GM12874 (cell line): ENCODE results near the gene WDR37.

Source experiments
- CTCF ChIP-seq: IDR thresholded peaks from 2 replicates; pipeline ENCODE4 v1.5.1; 2011; ENCODE audit warnings: low read depth, mild to moderate bottlenecking, control low read depth, low read length, moderate library complexity; ENCODE audit not compliant: insufficient read depth

WDR37 gene

GRCh38 chr10:1056326-1057105 lies at the start of gene WDR37:
TSS of gene WDR37 (plus strand) at chr10:1056385. CDS start at chr10:1072156, 15,771 bp downstream.
- TF ChIP-seq CTCF: no peak

GRCh38 chr10:1006573-1006972 lies 49.6 kb upstream of the WDR37 start:
- TF ChIP-seq CTCF: no peak

- no peak for TF ChIP-seq CTCF
Measured at GRCh38 chr10:1007583-1007982, 48.6 kb upstream of the WDR37 start.

GRCh38 chr10:1009071-1009494 lies 47.1 kb upstream of the WDR37 start:
- TF ChIP-seq CTCF: no peak

GRCh38 chr10:1010703-1011102 lies 45.5 kb upstream of the WDR37 start:
- TF ChIP-seq CTCF: no peak

- TF ChIP-seq CTCF: no peak
Measured at GRCh38 chr10:1011696-1012095, 44.5 kb upstream of the WDR37 start.

GRCh38 chr10:1015688-1016087 lies 40.5 kb upstream of the WDR37 start:
- TF ChIP-seq CTCF: no peak
